Endothelial cell of hepatic sinusoid (primary cell): ENCODE measurements around the gene KNL1.
"Not testable (repeated sequence)": the region's sequence is repeated elsewhere in the genome, so short reads cannot be mapped to it uniquely, and the experiment has no call there.

Experiments used
- in situ Hi-C: cut with HindIII; loops from 2 replicates; pipeline ENCODE4 v1.10.0; 2017; ENCODE audit warnings: low sequenced_read_pairs

The KNL1 gene

DNA sequence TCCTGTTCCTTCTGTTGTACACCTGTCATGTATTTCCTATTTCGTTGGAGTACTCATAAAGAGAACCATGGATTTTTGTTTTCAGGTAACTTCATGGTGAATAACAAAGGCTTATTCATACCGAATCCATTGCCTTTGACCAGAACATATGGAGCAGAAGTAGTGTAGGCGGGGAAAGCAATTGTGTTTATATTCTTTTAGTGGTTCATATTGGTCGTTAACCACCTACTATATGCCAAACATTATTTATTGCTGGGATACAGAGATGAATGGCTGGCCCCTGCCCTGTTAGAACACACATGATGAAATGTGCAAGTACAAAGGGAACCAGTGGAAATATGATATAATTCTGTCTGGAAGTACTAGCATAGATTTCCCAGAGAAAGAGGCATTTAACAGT is 15.2 kb upstream of the KNL1 start:
- in situ Hi-C loops, result no loop called here

DNA sequence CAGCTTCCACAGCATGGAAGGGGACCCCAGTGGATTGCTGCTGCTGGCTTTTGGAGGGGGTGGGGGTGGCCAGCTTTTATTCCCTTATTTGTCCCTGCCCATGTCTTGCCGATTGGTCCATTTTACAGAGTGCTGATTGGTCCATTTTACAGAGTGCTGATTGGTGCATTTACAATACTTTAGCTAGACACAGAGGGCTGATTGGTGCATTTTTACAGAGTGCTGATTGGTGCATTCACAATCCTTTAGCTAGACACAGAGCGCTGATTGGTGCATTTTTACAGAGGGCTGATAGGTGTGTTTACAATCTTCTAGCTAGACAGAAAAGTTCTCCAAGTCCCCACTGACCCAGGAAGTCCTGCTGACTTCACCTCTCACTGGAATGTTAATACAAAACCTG is 12.3 kb upstream of the KNL1 start:
- in situ Hi-C loops, result not testable (repeated sequence)

- in situ Hi-C loops, result no loop called here
Measured at GRCh38 chr15:40582726-40583246, 11.3 kb upstream of the KNL1 start.

DNA sequence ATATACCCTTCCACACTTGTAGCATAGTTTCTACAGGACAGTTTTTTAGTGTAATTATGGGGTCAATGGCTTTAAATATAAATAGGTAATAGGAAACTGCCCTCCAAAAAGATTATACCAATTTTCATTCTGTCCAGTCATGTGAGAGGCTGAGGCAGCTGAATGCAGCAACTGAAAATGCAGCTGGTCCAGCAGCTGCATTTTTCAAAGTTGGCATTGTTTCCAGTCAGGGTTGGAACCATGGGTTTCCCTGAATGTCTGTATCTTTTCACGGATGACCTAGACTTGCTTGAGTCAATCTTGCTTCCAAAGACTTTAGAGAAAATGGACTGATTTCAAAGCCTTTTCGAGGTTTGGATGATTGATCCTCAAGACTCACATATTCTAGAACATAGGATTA is 9.9 kb upstream of the KNL1 start:
- in situ Hi-C loops, result no loop called here

- in situ Hi-C loops, result no loop called here
Measured at GRCh38 chr15:40590667-40591050, 3.4 kb upstream of the KNL1 start.

DNA sequence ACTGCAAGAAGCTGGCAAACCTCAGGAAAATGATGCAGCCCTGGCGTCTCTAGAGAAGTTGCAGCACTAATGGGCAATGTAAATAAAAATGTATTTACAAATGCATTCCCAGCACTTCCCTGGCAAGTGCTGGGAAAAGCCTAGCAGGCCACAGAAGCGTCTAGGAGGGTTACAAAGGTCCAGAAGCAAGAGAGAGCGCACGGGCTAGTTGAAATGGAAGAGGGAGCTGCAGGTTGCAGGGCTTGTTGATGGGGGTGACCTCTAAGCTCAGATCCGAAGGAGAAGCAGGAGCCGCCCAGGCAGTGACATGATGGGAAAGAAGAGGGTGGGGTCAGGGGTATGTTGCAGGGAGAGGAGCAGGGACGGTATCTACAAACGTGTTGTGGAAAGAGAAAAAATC is 2.7 kb upstream of the KNL1 start:
- in situ Hi-C loops, result no loop called here

- in situ Hi-C loops, result no loop called here
Measured at GRCh38 chr15:40593165-40593564, 884 bp upstream of the KNL1 start.

- in situ Hi-C loops, result no loop called here
Measured at GRCh38 chr15:40594429-40594836, 384 bp downstream of the KNL1 start.

DNA sequence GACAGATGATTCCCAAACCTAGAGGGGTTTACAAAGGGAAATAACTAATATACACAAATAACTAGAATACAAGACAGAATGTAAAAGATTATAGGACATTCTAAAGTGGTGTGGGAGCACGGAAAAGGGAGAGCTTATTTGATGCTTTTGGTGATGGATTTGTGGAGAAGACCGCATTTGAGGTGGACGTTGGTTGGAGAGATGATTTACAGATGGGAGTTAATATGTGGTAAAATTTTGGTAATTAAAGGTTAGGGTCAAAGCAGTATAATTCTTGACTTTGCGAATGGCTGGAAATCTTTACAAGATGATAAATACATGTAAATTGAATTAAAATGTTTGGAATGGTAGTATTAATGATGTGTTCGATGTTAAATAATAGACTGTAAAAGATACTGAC is 1.2 kb downstream of the KNL1 start:
- in situ Hi-C loops, result no loop called here

DNA sequence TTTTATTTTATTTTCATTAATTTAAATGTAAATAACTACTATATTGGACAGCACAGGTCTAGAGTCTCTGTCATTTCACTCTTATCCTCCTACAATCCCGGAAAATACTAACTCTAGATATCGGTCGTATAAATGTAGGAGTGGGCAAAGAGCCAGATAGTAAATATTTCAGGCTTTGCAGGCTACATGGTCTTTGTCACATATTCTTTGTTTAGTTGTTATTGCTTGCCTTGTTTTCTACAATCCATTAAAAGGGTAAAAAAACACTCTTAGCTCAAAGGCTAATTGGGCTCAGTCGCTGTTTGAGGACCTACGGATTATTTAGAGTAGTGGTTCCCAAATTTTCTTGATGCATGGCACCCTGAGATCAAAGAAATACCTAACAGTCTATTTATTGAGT is 1.7 kb downstream of the KNL1 start:
- in situ Hi-C loops, result no loop called here

DNA sequence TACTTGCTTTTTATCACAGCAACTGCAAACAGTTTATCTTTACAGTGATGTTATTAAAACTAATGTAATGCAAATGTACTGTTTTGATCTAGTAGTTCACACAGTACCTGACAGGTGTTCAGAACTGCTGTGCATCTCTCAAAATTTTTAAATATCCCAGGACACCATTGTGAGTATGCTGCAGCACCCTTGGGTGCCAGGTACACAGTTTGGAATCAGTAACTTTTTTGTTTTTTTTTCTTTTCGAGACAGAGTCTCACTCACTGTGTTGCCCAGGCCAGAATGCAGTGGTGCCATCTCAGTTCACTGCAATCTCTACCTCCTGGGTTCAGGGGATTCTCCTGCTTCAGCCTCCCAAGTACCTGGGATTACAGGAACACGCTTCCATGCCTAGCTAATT is 3.0 kb downstream of the KNL1 start:
- in situ Hi-C loops, result no loop called here

DNA sequence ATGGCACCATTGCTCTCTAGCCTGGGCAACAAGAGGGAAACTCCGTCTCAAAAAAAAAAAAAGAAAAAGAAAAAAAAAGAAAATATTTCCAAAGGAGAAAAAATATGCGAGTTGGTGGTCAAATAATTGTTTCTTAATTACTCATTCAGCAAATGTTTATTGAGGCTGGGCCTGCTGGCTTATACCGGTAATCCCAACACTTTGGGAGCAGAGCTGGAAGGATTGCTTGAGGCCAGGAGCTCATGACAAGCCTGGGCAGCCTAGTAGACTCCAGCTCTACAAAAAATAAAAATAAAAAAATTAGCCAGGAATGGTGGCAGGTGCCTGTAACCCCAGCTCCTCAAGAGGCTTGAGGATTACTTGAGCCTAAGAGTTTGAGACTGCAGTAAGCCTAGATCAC is 4.1 kb downstream of the KNL1 start:
- in situ Hi-C loops, result no loop called here

DNA sequence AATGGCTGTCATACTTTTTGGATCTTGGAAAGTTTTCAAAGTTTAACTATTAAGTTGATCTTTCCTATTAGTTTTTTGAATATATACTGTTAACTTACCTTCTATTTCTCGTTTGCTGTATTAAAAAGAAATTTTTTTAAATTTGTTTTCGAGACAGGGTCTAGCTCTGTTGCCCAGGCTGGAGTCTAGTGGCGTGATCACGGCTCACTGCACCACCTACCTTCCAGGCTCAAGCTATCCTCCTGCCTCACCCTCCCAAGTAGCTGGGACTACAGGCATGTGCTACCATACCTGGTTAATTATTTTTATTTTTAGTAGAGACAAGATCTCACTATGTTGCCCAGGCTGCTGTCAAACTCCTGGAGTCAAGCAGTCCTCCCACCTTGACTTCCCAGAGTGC is 4.6 kb downstream of the KNL1 start:
- in situ Hi-C loops, result no loop called here

DNA sequence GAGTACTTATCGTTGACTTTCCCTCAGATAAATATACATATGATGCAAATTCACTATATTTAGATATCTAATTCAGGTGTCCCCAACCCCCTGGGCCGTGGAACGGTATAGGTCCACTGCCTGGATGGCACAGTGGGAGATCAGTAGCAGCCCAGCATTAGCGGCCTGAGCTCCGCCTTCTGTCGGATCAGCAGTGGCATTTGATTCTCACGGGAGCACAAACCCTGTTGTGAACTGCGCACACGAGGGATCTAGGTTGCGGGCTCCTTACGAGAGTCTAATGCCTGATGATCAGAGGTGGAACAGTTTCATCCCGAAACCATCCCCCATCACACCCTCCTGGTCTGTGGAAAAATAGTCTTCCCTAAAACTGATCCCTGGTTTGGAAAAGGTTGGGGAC is 6.9 kb downstream of the KNL1 start:
- in situ Hi-C loops, result no loop called here

GRCh38 chr15:40603935-40604334 is 9.9 kb downstream of the KNL1 start:
- in situ Hi-C loops, result no loop called here

DNA sequence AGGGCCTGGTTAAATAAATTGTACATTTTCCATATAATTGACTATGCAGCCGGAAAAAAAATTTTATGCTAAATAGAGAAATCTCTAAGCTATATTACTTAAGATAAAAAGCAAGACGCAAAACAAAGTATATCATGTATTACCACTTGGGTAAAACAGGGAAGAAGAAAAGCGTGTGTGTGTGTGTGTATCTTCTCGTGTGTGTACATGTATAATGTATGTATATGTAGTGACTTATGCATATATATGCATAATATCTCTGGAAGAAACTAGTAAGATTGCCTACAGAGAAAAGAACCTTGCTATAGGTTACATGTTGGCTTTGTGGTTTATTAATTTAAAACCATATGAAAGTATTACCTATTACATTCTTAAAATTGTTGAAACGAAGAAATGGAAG is 19.0 kb downstream of the KNL1 start:
- in situ Hi-C loops, result no loop called here

DNA sequence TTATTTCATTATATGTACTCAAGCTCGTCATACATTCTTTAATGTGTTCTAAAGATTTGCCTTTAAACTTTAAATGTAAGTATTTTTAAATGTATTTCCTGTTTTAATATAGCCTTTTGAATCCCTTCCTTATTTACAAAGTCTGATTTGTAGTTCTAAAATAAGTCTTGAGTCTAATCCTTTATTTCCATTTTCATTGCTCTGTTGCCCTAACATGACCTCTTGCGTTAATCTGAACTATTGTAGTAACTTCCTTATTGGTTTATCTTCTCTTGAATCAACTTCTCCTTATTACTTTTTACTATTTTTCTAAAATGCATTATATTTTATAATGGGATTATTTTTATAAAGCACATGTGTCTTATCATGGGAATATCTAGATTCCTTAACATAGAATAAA is 24.0 kb downstream of the KNL1 start:
- in situ Hi-C loops, result no loop called here

GRCh38 chr15:40618906-40619305 is 24.9 kb downstream of the KNL1 start:
- in situ Hi-C loops, result no loop called here

- in situ Hi-C loops, result no loop called here
Measured at GRCh38 chr15:40623361-40623760, 29.3 kb downstream of the KNL1 start.

GRCh38 chr15:40630313-40630712 is 36.3 kb downstream of the KNL1 start:
- in situ Hi-C loops, result no loop called here

DNA sequence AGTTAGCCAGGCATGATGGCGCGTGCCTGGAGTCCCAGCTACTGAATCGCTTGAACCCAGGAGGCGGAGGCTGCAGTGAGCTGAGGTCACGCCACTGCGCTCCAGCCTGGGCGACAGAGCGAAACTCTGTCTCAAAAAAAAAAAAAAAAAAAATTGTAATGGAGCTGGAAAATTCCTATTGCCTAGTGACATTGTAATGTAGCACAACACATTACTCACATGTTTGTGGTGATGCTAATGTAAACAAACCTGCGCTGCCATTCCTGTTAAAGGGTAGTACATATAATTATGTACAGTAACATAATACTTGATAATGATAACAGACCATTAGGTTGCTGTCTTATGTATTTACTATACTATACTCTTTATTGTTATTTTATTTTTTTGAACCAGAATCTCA is 39.1 kb downstream of the KNL1 start:
- in situ Hi-C loops, result no loop called here

DNA sequence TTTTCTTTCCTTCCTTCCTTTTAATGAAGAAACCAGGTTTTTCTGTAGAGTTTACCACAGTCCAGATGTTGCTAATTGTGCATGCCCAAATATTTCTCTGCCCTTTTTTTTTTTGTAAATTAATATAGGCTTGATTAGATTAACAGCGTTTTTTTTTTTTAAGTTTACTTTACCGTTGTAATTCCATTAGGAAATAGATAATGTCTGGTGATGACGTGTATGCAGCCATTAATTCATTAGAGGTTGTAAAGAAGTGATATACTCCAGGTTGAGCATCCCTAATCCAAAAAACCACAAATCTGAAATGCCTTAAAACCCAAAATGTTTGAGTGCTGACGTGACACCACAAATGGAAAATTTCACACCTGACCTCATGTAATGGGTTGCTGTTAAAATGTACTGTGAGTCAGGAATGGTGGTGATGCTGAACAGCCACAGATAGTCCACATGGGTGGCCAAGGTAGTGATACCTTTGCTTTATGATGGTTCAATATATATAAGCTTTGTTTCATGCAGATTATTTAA is 43.2 kb downstream of the KNL1 start:
- in situ Hi-C loops, result no loop called here

DNA sequence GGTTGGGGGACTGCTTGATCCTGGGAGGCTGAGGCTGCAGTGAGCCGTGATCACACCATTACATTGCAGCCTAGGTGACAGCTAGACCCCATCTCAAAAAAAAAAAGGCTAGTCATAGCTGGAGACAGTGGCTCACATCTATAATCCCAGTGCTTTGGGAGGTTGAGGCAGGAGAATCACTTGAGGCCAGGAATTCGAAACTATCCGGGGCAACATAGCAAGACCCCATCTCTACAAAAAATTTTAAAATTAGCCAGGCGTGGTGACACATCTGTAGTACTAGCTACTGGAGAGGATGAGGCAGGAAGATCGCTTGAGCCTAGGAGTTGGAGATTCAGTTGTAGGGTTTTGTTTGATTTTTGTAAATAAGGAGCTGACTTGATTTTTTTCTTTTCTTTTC is 45.6 kb downstream of the KNL1 start:
- in situ Hi-C loops, result no loop called here

- in situ Hi-C loops, result no loop called here
Measured at GRCh38 chr15:40647523-40647922, 53.5 kb downstream of the KNL1 start.
